SK-N-SH (cell line): Measurements from ENCODE around the gene DIAPH2.

Source experiments
- GABPA ChIP-seq: IDR thresholded peaks from 2 replicates; pipeline ENCODE4 v1.4.0; 2012; ENCODE audit warnings: low read depth, mild to moderate bottlenecking
- POLR2AphosphoS5 ChIP-seq: IDR thresholded peaks from 2 replicates; pipeline ENCODE4 v1.6.1; 2012; ENCODE audit warnings: low read depth, low read length
- YY1 ChIP-seq: IDR thresholded peaks from 2 replicates; pipeline ENCODE4 v1.4.0; 2012; ENCODE audit warnings: low read depth, mild to moderate bottlenecking
- TF ChIP-seq, protein P1 (sequence below): fragments of 200-600 bp; sonication (generic); IDR thresholded peaks from 2 replicates; pipeline ENCODE4 v1.6.1; 2017; ENCODE audit warnings: antibody characterized with exemption, mild to moderate bottlenecking, moderate library complexity
- TF ChIP-seq, protein P2 (sequence below): IDR thresholded peaks from 2 replicates; pipeline ENCODE4 v1.6.1; 2012; ENCODE audit warnings: mild to moderate bottlenecking, low read depth, low read length, moderate library complexity

DNA sequence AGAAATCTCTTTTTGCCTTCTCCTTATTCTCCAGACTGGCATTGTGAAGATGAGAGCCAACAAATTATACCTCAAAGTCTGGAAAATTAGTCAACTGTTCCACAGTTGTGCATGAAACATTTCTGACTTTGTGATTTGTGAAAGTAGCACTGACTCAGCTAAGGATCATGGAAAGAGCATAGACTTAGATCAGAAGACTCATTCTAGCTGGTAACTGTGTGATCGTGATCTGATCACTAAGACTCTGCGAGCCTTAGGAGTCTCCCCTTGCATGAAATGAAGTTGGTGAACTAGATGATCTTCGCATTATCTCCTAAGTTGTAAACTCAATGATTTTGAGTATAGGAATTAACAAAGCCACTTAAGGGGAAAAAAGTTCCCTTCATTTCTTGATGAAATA, 867.2 kb downstream of the DIAPH2 start:
- TF ChIP-seq, protein P1, sequence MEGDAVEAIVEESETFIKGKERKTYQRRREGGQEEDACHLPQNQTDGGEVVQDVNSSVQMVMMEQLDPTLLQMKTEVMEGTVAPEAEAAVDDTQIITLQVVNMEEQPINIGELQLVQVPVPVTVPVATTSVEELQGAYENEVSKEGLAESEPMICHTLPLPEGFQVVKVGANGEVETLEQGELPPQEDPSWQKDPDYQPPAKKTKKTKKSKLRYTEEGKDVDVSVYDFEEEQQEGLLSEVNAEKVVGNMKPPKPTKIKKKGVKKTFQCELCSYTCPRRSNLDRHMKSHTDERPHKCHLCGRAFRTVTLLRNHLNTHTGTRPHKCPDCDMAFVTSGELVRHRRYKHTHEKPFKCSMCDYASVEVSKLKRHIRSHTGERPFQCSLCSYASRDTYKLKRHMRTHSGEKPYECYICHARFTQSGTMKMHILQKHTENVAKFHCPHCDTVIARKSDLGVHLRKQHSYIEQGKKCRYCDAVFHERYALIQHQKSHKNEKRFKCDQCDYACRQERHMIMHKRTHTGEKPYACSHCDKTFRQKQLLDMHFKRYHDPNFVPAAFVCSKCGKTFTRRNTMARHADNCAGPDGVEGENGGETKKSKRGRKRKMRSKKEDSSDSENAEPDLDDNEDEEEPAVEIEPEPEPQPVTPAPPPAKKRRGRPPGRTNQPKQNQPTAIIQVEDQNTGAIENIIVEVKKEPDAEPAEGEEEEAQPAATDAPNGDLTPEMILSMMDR = no peak
- TF ChIP-seq, protein P2, sequence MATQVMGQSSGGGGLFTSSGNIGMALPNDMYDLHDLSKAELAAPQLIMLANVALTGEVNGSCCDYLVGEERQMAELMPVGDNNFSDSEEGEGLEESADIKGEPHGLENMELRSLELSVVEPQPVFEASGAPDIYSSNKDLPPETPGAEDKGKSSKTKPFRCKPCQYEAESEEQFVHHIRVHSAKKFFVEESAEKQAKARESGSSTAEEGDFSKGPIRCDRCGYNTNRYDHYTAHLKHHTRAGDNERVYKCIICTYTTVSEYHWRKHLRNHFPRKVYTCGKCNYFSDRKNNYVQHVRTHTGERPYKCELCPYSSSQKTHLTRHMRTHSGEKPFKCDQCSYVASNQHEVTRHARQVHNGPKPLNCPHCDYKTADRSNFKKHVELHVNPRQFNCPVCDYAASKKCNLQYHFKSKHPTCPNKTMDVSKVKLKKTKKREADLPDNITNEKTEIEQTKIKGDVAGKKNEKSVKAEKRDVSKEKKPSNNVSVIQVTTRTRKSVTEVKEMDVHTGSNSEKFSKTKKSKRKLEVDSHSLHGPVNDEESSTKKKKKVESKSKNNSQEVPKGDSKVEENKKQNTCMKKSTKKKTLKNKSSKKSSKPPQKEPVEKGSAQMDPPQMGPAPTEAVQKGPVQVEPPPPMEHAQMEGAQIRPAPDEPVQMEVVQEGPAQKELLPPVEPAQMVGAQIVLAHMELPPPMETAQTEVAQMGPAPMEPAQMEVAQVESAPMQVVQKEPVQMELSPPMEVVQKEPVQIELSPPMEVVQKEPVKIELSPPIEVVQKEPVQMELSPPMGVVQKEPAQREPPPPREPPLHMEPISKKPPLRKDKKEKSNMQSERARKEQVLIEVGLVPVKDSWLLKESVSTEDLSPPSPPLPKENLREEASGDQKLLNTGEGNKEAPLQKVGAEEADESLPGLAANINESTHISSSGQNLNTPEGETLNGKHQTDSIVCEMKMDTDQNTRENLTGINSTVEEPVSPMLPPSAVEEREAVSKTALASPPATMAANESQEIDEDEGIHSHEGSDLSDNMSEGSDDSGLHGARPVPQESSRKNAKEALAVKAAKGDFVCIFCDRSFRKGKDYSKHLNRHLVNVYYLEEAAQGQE = no peak
- TF ChIP-seq POLR2AphosphoS5 (no peak), GABPA (no peak), YY1 (no peak)
